Measurements from ENCODE around the gene RTN4R.

Gene RTN4R

GRCh38 chr22:20194681-20195593 lies 73.2 kb downstream of the RTN4R start:
- no peak for DNase-seq

GRCh38 chr22:20193761-20194494 lies 74.2 kb downstream of the RTN4R start:
- no peak for DNase-seq

- no peak for DNase-seq
Observed at GRCh38 chr22:20192972-20193760, 75.0 kb downstream of the RTN4R start.

- DNase-seq = no peak
Observed at GRCh38 chr22:20192293-20192971, 75.7 kb downstream of the RTN4R start.

- DNase-seq = no peak
Observed at GRCh38 chr22:20191803-20192202, 76.3 kb downstream of the RTN4R start.
